Omental fat pad (tissue), 4 donors: ENCODE measurements around the gene ZG16. TPM values are rescaled to one million over a fixed set of nuclear protein-coding genes. Genes with fewer than 3 reads are reported as not detected.
"Not testable (repeated sequence)": the region's sequence is repeated elsewhere in the genome, so short reads cannot be mapped to it uniquely, and the experiment has no call there.

ENCODE experiments used
- ATAC-seq: fragments of 150-250 bp; one replicate; pipeline ENCODE4 v1.9.1; 2016; ENCODE audit warnings: mild to moderate bottlenecking, moderate library complexity; ENCODE audit not compliant: low FRiP score
- DNase-seq: peaks from one replicate; pipeline ENCODE4 v3.0.0-alpha.2; 2019; ENCODE audit warnings: low spot score
- total RNA-seq, 4 donors: library from RNA; depleted of rRNA; stranded (reverse); fragments of >200 nt; gene quantifications; one replicate each; pipeline ENCODE4 v1.1.0, GENCODE V29; 2016
- TF ChIP-seq, protein P1 (sequence below), 3 donors: fragments of 450-650 bp; IDR thresholded peaks; one replicate each; pipeline ENCODE4 v1.5.1; 2016 to 2017; ENCODE audit warnings: antibody characterized with exemption in 3 of 3, mild to moderate bottlenecking in 3 of 3, moderate library complexity in 2 of 3

The ZG16 gene, protein sequence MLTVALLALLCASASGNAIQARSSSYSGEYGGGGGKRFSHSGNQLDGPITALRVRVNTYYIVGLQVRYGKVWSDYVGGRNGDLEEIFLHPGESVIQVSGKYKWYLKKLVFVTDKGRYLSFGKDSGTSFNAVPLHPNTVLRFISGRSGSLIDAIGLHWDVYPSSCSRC
- total RNA-seq, result not detected

DNA sequence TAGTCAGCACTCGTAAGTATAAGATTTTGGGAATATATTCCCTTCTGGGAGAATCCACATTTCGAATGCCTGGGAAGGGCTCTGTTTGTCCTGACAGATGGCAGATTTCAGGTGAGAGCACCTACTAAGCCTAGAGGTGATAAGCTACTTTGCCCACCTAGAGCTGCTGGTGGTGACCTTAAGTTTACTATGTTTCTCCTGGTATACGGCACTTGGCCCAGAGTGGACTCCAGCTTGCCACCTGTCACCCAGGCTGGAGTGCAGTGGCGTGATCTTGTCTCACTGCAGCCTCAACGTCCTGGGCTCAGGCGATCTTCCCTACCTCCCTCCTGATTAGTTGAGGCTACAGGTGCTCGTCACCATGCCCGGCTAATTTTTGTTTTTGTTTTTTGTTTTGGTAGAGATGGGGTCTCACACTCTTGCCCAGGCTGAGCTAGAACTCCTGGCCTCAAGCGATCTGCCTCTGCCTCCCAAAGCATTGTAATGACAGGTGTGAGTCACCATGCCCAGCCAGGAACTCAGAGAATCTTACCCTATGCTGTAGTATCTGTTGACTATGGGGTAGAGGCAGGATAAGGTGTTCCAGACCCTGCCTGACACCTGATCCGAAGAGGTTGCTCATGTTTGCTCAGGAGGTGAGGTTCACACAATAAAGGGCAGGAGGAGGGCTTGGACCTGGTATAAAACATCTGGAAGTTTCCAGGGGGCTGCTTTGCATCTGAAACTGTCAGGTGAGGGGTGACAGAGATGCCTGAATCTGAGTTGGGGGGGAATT is at the start of gene ZG16:
Gene ZG16, plus strand, starts transcription at position 681 of the 775 bp plus-strand sequence. CDS start 1,011 bp downstream, outside the sequence.
- ATAC-seq, result no peak

GRCh38 chr16:29729116-29729521 is 48.9 kb upstream of the ZG16 start:
- TF ChIP-seq, protein P1, sequence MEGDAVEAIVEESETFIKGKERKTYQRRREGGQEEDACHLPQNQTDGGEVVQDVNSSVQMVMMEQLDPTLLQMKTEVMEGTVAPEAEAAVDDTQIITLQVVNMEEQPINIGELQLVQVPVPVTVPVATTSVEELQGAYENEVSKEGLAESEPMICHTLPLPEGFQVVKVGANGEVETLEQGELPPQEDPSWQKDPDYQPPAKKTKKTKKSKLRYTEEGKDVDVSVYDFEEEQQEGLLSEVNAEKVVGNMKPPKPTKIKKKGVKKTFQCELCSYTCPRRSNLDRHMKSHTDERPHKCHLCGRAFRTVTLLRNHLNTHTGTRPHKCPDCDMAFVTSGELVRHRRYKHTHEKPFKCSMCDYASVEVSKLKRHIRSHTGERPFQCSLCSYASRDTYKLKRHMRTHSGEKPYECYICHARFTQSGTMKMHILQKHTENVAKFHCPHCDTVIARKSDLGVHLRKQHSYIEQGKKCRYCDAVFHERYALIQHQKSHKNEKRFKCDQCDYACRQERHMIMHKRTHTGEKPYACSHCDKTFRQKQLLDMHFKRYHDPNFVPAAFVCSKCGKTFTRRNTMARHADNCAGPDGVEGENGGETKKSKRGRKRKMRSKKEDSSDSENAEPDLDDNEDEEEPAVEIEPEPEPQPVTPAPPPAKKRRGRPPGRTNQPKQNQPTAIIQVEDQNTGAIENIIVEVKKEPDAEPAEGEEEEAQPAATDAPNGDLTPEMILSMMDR (IDR thresholded peaks at IDR 0.05), result no peak
- DNase-seq (no peak), ATAC-seq (no peak)

More for the DNA sequence above, at the start of gene ZG16:
- TF ChIP-seq, protein P1 (IDR thresholded peaks at IDR 0.05), result no peak
- DNase-seq, result no peak

DNA sequence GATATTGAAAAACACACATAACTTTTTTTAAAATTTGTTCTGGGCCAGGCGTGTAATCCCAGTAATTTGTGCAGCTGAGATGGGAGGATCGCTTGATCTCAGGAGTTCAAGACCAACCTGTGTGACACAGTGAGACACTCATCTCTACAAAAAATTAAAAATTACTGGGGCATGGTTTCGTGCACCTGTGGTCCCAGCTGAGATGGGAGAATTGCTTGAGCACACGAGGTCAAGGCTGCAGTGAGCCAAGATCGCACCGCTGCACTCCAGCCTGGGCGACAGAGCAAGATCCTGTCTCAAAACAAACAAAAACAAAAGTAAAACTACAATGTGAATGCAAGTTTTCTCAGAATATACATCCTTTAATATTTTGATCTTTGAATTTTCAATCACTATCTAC is 47.4 kb upstream of the ZG16 start:
- TF ChIP-seq, protein P1 (IDR thresholded peaks at IDR 0.05), result no peak
- DNase-seq (no peak), ATAC-seq (no peak)

GRCh38 chr16:29731768-29732601 is 46.1 kb upstream of the ZG16 start:
- ATAC-seq, result not testable (repeated sequence)

GRCh38 chr16:29734786-29735185 is 43.3 kb upstream of the ZG16 start:
- TF ChIP-seq, protein P1 (IDR thresholded peaks at IDR 0.05), result no peak
- ATAC-seq (no peak), DNase-seq (no peak)

More at GRCh38 chr16:29731768-29732601, 46.1 kb upstream of the ZG16 start:
- DNase-seq, result not testable (repeated sequence)

- DNase-seq, result no peak
- ATAC-seq, result no peak
Measured at GRCh38 chr16:29736112-29736511, 41.9 kb upstream of the ZG16 start.

More at GRCh38 chr16:29736112-29736511, 41.9 kb upstream of the ZG16 start:
- TF ChIP-seq, protein P1 (IDR thresholded peaks at IDR 0.05), result no peak
